ENCODE results near the gene EIF2B1. TPM values are rescaled to one million over a fixed set of nuclear protein-coding genes. Genes with fewer than 3 reads are reported as not detected.

The EIF2B1 gene
- total and polyA plus RNA-seq, 9 of the 15 experiments (the other 6 are each of a cell fraction or from before 2014, with no cell fraction given), result 35.7 to 195 (median 67.8) TPM

DNA sequence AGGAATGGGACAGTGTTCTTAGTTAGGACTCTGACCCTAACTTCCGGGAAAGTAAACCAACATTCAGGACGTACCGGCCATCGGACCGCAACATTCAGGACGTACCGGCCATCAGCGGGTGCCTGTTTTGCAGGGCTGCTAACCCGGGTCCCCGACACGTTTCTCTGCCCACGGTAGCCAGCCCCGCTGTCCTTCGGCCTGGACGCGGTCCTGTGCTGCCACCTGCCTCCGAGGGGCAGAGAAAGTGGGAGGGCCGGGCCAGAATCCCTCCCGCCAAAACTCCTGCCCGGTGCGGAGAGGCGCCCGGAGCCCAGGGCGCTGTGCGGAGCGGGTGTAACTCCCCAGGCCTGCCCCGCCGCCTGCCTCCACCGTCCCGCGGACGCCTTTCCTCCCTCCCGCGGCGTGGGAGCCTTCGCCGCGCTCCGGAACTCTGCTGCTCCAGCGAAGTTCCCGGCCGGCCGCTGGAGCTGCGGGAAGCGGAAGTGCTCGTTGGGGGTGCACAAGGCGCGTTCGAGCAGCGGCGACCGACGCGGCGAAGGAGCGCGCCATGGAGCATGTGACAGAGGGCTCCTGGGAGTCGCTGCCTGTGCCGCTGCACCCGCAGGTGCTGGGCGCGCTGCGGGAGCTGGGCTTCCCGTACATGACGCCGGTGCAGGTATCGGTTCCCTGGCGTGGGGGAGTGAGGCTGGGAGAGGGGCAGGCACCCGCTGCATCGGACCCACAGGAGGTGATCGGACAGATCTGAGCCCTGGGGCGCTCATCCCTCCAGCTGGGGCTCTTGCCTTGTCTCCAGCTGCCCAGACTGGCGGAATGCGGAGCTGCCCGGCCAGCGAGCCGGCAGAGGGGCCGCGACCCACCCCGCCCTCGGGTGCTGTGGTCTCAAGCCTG, 31.6 kb downstream of the EIF2B1 start, which contains the start of gene DDX55 (continued):
- TF ChIP-seq POLR3G (IDR thresholded peaks at IDR 0.05; ENCODE audit: extremely low read depth, insufficient read length, insufficient replicate concordance) (no peak), ELF2 (CRISPR knock-in tag; IDR thresholded peaks at IDR 0.05) (peak; percentile 96), KAT7 (CRISPR knock-in tag; IDR thresholded peaks at IDR 0.05; ENCODE audit: borderline replicate concordance) (peak; percentile 100), PKNOX1 (IDR thresholded peaks at IDR 0.05) (peak; percentile 89), KAT8 (IDR thresholded peaks at IDR 0.05; ENCODE audit: low read depth) (no peak), CAMTA2 (CRISPR knock-in tag; conservative IDR thresholded peaks at IDR 0.05) (no peak; the same call in 1 of the 2 replicates)
- TF ChIP-seq, protein P1, sequence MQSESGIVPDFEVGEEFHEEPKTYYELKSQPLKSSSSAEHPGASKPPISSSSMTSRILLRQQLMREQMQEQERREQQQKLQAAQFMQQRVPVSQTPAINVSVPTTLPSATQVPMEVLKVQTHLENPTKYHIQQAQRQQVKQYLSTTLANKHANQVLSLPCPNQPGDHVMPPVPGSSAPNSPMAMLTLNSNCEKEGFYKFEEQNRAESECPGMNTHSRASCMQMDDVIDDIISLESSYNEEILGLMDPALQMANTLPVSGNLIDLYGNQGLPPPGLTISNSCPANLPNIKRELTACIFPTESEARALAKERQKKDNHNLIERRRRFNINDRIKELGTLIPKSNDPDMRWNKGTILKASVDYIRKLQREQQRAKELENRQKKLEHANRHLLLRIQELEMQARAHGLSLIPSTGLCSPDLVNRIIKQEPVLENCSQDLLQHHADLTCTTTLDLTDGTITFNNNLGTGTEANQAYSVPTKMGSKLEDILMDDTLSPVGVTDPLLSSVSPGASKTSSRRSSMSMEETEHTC (IDR thresholded peaks at IDR 0.05), result peak; percentile 84; the same call in 1 of the 2 replicates

GRCh38 chr12:123599721-123600120, 33.8 kb downstream of the EIF2B1 start:
- Histone ChIP-seq H3K9me1 (ENCODE audit: control insufficient read depth, insufficient read depth, low read length) (no peaks in the 10 kb centered on the region), H3K79me2 (ENCODE audit: control insufficient read depth, insufficient read depth, low read length) (peaks cover 46% of the 10 kb centered on the region), H3K9ac (ENCODE audit: insufficient read depth in 1 of 2, low read depth in 2 of 2, low read length in 2 of 2) (no peak overlapping the region), H3K9me3 (replicated peaks; ENCODE audit: control insufficient read depth, insufficient read depth, low read depth, low read length) (no peaks in the 10 kb centered on the region), H3K4me2 (ENCODE audit: insufficient read depth, low read length) (no peak overlapping the region), H3K27ac (ENCODE audit: extremely low read depth, low read depth, low read length) (peak overlapping the region; percentile 3; the same call in 1 of the 3 replicates), H2AFZ (ENCODE audit: low read depth, low read length) (no peak overlapping the region), H3K36me3 (ENCODE audit: control insufficient read depth, insufficient read depth, low read length) (peaks cover 65% of the 10 kb centered on the region), H3K4me1 (replicated peaks in 1 of 2; ENCODE audit: control insufficient read depth in 2 of 2, insufficient read depth in 2 of 2, low read length in 2 of 2) (peaks cover 5 to 17% of the 10 kb centered on the region in 2 experiments; a peak in 3 of 5 replicates), H4K20me1 (replicated peaks; ENCODE audit: control insufficient read depth, insufficient read depth, low read length) (no peaks in the 10 kb centered on the region; the same call in 1 of the 2 replicates), H3K27me3 (ENCODE audit: control insufficient read depth in 2 of 2, insufficient read depth in 2 of 2, low read length in 2 of 2) (no peaks in the 10 kb centered on the region), H3K4me3 (no peak overlapping the region)
- in situ Hi-C loops (cut with MboI), result no loop called here
- POLR2A ChIA-PET, result interaction anchor here (0.6 to 0.7 kb wide), 2 partner anchors 37 to 94 kb away, joined by 3 to 4 read pairs; no protein-coding TSS in a partner anchor
- DNase-seq (ENCODE audit: extremely low read depth in 1 of 4, low spot score in 3 of 4) (no peak), FAIRE-seq (no peak), ATAC-seq (no peak)
- 88% methylated on average over 7 of the region's 7 CpGs for WGBS (ENCODE audit: insufficient coverage, low coverage, missing lambda C conversion rate)
- CTCF ChIA-PET (ENCODE audit: low intra/inter-chr PET ratio), result no interaction called here
- intact Hi-C loops (cut with micrococcal nuclease), result no loop called here
- TF ChIP-seq FIP1L1 (IDR thresholded peaks at IDR 0.05; ENCODE audit: low read depth, low read length, poor library complexity, severe bottlenecking), result no peak
- no peak for TF ChIP-seq TARDBP (IDR thresholded peaks at IDR 0.05)
- TF ChIP-seq CC2D1A (IDR thresholded peaks at IDR 0.05), result no peak
- BruUV-seq (replicated peaks), result no TSS peak
